ENCODE measurements around the gene CATSPERZ. TPM values are rescaled to one million over a fixed set of nuclear protein-coding genes. Genes with fewer than 3 reads are reported as not detected.

The CATSPERZ gene
- total and polyA plus RNA-seq, 3 donors from 2014 or later: 278 to 1,116 (median 484) TPM

DNA sequence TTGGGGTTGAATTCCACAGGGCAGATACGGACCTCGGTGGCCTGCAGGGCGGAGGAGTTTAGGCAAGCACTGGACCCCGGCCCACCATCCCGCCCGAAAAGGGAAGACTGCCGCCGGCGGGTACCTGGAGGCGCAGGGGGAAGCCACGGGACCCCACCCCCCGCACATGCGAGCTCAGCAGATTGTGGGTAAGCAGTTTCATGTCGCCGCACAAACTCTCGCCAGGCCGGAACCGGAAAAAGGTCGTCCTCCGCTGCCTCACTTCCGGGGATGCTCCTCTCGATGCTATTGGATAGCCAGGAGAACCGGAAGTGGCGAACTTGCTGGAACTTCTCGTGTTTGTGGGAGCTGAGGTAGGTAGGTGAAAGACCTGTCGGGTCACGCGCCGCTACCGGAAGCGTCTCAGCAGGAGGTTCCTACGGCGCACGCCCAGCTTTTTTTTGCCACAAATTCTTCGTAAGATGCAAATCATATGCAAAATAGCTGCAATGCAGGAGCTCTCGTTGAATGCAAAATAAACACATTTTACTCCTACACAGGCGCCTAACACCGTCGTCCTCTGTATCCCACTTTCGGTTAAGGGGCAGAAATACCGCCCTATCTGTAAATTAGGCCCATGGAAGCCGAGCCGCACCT is 17.3 kb downstream of the CATSPERZ start, which contains the start of gene TRMT112:
TRMT112 (minus strand) TSS at position 235 of the 636 bp plus-strand sequence; CDS start at position 202, 33 bp downstream.
- DNase-seq: peak; percentile 99
- WGBS, 2 donors: 0 to 1% methylated on average over 21 to 30 of the region's 43 CpGs
- no peaks in the 10 kb centered on the region for H3K9me3 ChIP-seq
- no peaks in the 10 kb centered on the region for H3K27me3 ChIP-seq
- peak within 1 kb of the TSS; percentile 75 to 98 for H3K27ac ChIP-seq
- no peaks in the 10 kb centered on the region for H3K36me3 ChIP-seq (ENCODE audit: low read depth, missing control alignments)
- peak; percentile 63 for TF ChIP-seq POLR2A (IDR thresholded peaks at IDR 0.05)
- TF ChIP-seq, protein P1, sequence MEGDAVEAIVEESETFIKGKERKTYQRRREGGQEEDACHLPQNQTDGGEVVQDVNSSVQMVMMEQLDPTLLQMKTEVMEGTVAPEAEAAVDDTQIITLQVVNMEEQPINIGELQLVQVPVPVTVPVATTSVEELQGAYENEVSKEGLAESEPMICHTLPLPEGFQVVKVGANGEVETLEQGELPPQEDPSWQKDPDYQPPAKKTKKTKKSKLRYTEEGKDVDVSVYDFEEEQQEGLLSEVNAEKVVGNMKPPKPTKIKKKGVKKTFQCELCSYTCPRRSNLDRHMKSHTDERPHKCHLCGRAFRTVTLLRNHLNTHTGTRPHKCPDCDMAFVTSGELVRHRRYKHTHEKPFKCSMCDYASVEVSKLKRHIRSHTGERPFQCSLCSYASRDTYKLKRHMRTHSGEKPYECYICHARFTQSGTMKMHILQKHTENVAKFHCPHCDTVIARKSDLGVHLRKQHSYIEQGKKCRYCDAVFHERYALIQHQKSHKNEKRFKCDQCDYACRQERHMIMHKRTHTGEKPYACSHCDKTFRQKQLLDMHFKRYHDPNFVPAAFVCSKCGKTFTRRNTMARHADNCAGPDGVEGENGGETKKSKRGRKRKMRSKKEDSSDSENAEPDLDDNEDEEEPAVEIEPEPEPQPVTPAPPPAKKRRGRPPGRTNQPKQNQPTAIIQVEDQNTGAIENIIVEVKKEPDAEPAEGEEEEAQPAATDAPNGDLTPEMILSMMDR (IDR thresholded peaks at IDR 0.05): no peak
- intact Hi-C loops (cut with DNase I; ENCODE audit: low total_unique reads): no loop called here
- H3K4me1 ChIP-seq: peaks cover 9% of the 10 kb centered on the region
- peak within 1 kb of the TSS; percentile 72 to 75 for H3K4me3 ChIP-seq

DNA sequence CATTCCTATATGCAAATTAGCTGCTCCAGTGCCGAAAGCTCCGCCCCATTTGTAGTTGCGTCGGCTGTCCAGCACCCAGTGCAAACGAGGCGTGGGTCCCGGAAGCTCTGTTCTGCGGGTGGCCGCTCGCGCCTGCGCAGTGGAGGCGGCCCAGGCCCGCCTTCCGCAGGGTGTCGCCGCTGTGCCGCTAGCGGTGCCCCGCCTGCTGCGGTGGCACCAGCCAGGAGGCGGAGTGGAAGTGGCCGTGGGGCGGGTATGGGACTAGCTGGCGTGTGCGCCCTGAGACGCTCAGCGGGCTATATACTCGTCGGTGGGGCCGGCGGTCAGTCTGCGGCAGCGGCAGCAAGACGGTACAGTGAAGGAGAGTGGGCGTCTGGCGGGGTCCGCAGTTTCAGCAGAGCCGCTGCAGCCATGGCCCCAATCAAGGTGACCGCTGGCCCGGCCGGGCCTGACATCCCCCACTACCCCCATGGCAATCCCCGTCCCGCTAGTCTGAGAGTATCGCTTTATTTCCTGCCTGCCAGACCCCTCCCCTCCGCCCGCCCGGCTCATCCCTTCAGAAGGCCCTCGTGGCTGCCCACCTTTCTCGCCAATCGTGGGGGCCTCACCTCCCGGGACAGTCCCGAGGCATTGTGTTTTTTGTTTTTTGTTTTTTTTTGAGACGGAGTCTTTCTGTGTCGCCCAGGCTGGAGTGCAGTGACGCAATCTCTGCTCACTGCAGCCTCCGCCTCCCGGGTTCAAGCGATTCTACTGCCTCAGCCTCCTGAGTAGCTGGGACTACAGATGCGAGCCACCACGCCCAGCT is 18.0 kb downstream of the CATSPERZ start, which contains the start of gene PRDX5:
PRDX5 (plus strand) TSS at position 161 of the 805 bp plus-strand sequence; CDS start at position 256, 95 bp downstream.
- intact Hi-C loops (cut with DNase I; ENCODE audit: low total_unique reads): no loop called here

GRCh38 chr11:64318766-64319761 is 18.9 kb downstream of the CATSPERZ start:
- 23 to 24% methylated on average over 19 of the region's 19 CpGs for WGBS, 2 donors
- no peaks in the 10 kb centered on the region for H3K9me3 ChIP-seq
- no peak for DNase-seq
- H3K4me3 ChIP-seq: peak overlapping the region; percentile 72 to 75
- H3K27me3 ChIP-seq: no peaks in the 10 kb centered on the region
- intact Hi-C loops (cut with DNase I; ENCODE audit: low total_unique reads): no loop called here
- TF ChIP-seq POLR2A (IDR thresholded peaks at IDR 0.05): no peak
- TF ChIP-seq, protein P1 (IDR thresholded peaks at IDR 0.05): no peak
- peaks cover 9% of the 10 kb centered on the region for H3K4me1 ChIP-seq
- H3K27ac ChIP-seq: peak overlapping the region; percentile 75 to 98
- no peaks in the 10 kb centered on the region for H3K36me3 ChIP-seq (ENCODE audit: low read depth, missing control alignments)

More for the DNA sequence above, 18.0 kb downstream of the CATSPERZ start, which contains the start of gene PRDX5:
- TF ChIP-seq POLR2A (IDR thresholded peaks at IDR 0.05): peak; percentile 69
- TF ChIP-seq, protein P1 (IDR thresholded peaks at IDR 0.05): peak; percentile 10 to 67 (median 47)
- no peaks in the 10 kb centered on the region for H3K27me3 ChIP-seq
- DNase-seq: peak; percentile 97
- H3K27ac ChIP-seq: peak within 1 kb of the TSS; percentile 75 to 98
- H3K4me1 ChIP-seq: peaks cover 9% of the 10 kb centered on the region
- no peaks in the 10 kb centered on the region for H3K9me3 ChIP-seq
- no peaks in the 10 kb centered on the region for H3K36me3 ChIP-seq (ENCODE audit: low read depth, missing control alignments)
- peak within 1 kb of the TSS; percentile 72 to 75 for H3K4me3 ChIP-seq
- 1 to 2% methylated on average over 28 to 59 of the region's 61 CpGs for WGBS, 2 donors

- Histone ChIP-seq H3K9me3 (no peaks in the 10 kb centered on the region), H3K4me3 (no peak overlapping the region), H3K27ac (peak overlapping the region in 1 of 2 donors; percentile 31), H3K36me3 (ENCODE audit: low read depth, missing control alignments) (no peaks in the 10 kb centered on the region), H3K27me3 (no peaks in the 10 kb centered on the region), H3K4me1 (peaks cover 9% of the 10 kb centered on the region)
- WGBS, 2 donors: 92 to 94% methylated on average over 6 to 7 of the region's 7 CpGs
- intact Hi-C loops (cut with DNase I; ENCODE audit: low total_unique reads): no loop called here
- no peak for DNase-seq
- TF ChIP-seq POLR2A (IDR thresholded peaks at IDR 0.05): no peak
- TF ChIP-seq, protein P1 (IDR thresholded peaks at IDR 0.05): no peak
Observed at GRCh38 chr11:64320556-64320955, 20.4 kb downstream of the CATSPERZ start.

Measured in testis (tissue), 3 donors.